HT-29 (cell line): ENCODE results near the gene RFTN1. TPM values are rescaled to one million over a fixed set of nuclear protein-coding genes. Genes with fewer than 3 reads are reported as not detected.

ENCODE experiments used
- DNase-seq: peaks from one replicate; pipeline ENCODE4 v3.0.0-alpha.2; 2015; ENCODE audit warnings: low spot score
- total RNA-seq: library from RNA; depleted of rRNA; stranded (reverse); fragments of >200 nt; shearing (Covaris generic); gene quantifications from 2 replicates; pipeline ENCODE4 v1.2.3, GENCODE V29; 2014

Gene RFTN1
- total RNA-seq, 1 experiment from 2014 or later = not detected

GRCh38 chr3:16380421-16380820 is 133.1 kb downstream of the RFTN1 start:
- DNase-seq = no peak

- no peak for DNase-seq
These were observed 133.7 kb downstream of the RFTN1 start for GRCh38 chr3:16379838-16380237.

- DNase-seq = no peak
These were observed 134.6 kb downstream of the RFTN1 start for GRCh38 chr3:16378920-16379319.

GRCh38 chr3:16378415-16378814 is 135.1 kb downstream of the RFTN1 start:
- DNase-seq = no peak

- no peak for DNase-seq
These were observed 135.6 kb downstream of the RFTN1 start for GRCh38 chr3:16377847-16378302.

GRCh38 chr3:16377196-16377595 is 136.3 kb downstream of the RFTN1 start:
- DNase-seq = no peak

- no peak for DNase-seq
These were observed 137.6 kb downstream of the RFTN1 start for GRCh38 chr3:16375891-16376290.

- DNase-seq = no peak
These were observed 138.6 kb downstream of the RFTN1 start for GRCh38 chr3:16374935-16375245.

GRCh38 chr3:16374047-16374934 is 139.2 kb downstream of the RFTN1 start:
- DNase-seq = no peak

GRCh38 chr3:16373341-16373946 is 140.1 kb downstream of the RFTN1 start:
- DNase-seq = no peak

GRCh38 chr3:16372362-16373292 is 140.9 kb downstream of the RFTN1 start:
- DNase-seq = no peak

- DNase-seq = no peak
These were observed 142.4 kb downstream of the RFTN1 start for GRCh38 chr3:16370872-16371740.

- no peak for DNase-seq
These were observed 143.0 kb downstream of the RFTN1 start for GRCh38 chr3:16370503-16370871.

GRCh38 chr3:16369885-16370284 is 143.6 kb downstream of the RFTN1 start:
- no peak for DNase-seq

GRCh38 chr3:16369276-16369675 is 144.2 kb downstream of the RFTN1 start:
- no peak for DNase-seq

GRCh38 chr3:16366581-16366980 is 146.9 kb downstream of the RFTN1 start:
- DNase-seq = no peak

- no peak for DNase-seq
These were observed 147.9 kb downstream of the RFTN1 start for GRCh38 chr3:16365491-16366128.

- no peak for DNase-seq
These were observed 148.5 kb downstream of the RFTN1 start for GRCh38 chr3:16364963-16365362.

- no peak for DNase-seq
These were observed 149.2 kb downstream of the RFTN1 start for GRCh38 chr3:16364323-16364722.

- no peak for DNase-seq
These were observed 149.9 kb downstream of the RFTN1 start for GRCh38 chr3:16363636-16364035.

- DNase-seq = no peak
These were observed 150.7 kb downstream of the RFTN1 start for GRCh38 chr3:16362770-16363169.
